Endothelial cell of umbilical vein (primary cell): ENCODE results near the gene GABBR2. TPM values are rescaled to one million over a fixed set of nuclear protein-coding genes. Genes with fewer than 3 reads are reported as not detected.

Source experiments
- BruUV-seq: library from RNA; stranded (reverse); fragments of 400-500 nt; replicated peaks from 2 replicates; lab custom pipeline; 2021; lab: Mats Ljungman, UMichigan
- CTCF ChIA-PET: fragments of 300-600, 350-600 bp; sonication (Branson Sonifier 250); formaldehyde crosslinking; loops from one replicate; lab custom pipeline; 2021; ENCODE audit warnings: antibody characterized with exemption, inconsistent platforms; lab: Charles Lee
- POLR2A ChIA-PET: fragments of 300-600, 350-600 bp; sonication (Branson Sonifier 250); formaldehyde crosslinking; loops from one replicate; lab custom pipeline; 2021; ENCODE audit warnings: antibody characterized with exemption, inconsistent platforms; lab: Charles Lee
- DNase-seq: peaks from one replicate; pipeline ENCODE4 v3.0.0-alpha.2; 2011; ENCODE audit warnings: low read depth, low spot score
- FAIRE-seq: peaks from 2 replicates; lab custom pipeline; 2011; peaks lifted over from hg19 to GRCh38; lab: Jason Lieb, UNC
- H2AFZ ChIP-seq: 2 replicates; pipeline ENCODE4 v1.6.0; 2012; ENCODE audit warnings: low read depth, low read length, control low read depth, inconsistent platforms
- H3K27ac ChIP-seq: 2 replicates; pipeline ENCODE4 v1.5.1; 2011; ENCODE audit warnings: low read depth, mild to moderate bottlenecking, control low read depth, low read length, moderate library complexity; ENCODE audit not compliant: insufficient read depth
- H3K27me3 ChIP-seq, 2 experiments: 2 replicates each; pipeline versions ENCODE4 v1.6.0 to v1.6.1; 2011; ENCODE audit warnings: low read length in 2 of 2, mixed read lengths in 1 of 2; ENCODE audit not compliant: control insufficient read depth in 2 of 2, insufficient read depth in 2 of 2
- H3K36me3 ChIP-seq, 2 experiments: 2 replicates in 1 of 2; 3 replicates in 1 of 2; pipeline ENCODE4 v1.5.1; 2011; ENCODE audit warnings: low read length in 2 of 2, mild to moderate bottlenecking in 1 of 2, moderate library complexity in 1 of 2; ENCODE audit not compliant: control insufficient read depth in 2 of 2, insufficient read depth in 2 of 2; ENCODE audit errors: extremely low read depth in 1 of 2
- H3K4me1 ChIP-seq: 3 replicates; pipeline ENCODE4 v1.5.1; 2011; ENCODE audit warnings: mild to moderate bottlenecking, low read length; ENCODE audit not compliant: control insufficient read depth, insufficient read depth; ENCODE audit errors: extremely low read depth
- H3K4me2 ChIP-seq: 2 replicates; pipeline ENCODE4 v1.6.1; 2011; ENCODE audit warnings: low read length, control low read depth, mixed read lengths; ENCODE audit not compliant: insufficient read depth
- H3K4me3 ChIP-seq, 3 experiments: fragments of 200-600 bp in 1 of 3; sonication (generic), shearing (Covaris generic) in 1 of 3; replicated peaks in 1 of 3; 2 replicates each; pipeline ENCODE4 v1.5.1; 2011 to 2016; ENCODE audit warnings: control low read depth in 3 of 3, low read length in 3 of 3, mild to moderate bottlenecking in 2 of 3, inconsistent platforms in 1 of 3, low read depth in 1 of 3, moderate library complexity in 1 of 3; ENCODE audit not compliant: insufficient read depth in 1 of 3
- H3K79me2 ChIP-seq: 2 replicates; pipeline ENCODE4 v1.6.0; 2012; ENCODE audit warnings: low read length, inconsistent platforms; ENCODE audit not compliant: control insufficient read depth, insufficient read depth
- H3K9ac ChIP-seq: replicated peaks from 2 replicates; pipeline ENCODE3; 2011; ENCODE audit warnings: low read length, control low read depth; ENCODE audit not compliant: insufficient read depth; ENCODE audit errors: extremely low read depth
- H3K9me1 ChIP-seq: replicated peaks from 3 replicates; pipeline ENCODE4 v1.6.0; 2011; ENCODE audit warnings: mild to moderate bottlenecking, low read length; ENCODE audit not compliant: control insufficient read depth, insufficient read depth; ENCODE audit errors: extremely low read depth
- H3K9me3 ChIP-seq: replicated peaks from 2 replicates; pipeline ENCODE4 v1.5.1; 2012; ENCODE audit warnings: low read length, inconsistent platforms; ENCODE audit not compliant: control insufficient read depth, insufficient read depth
- H4K20me1 ChIP-seq: replicated peaks from 2 replicates; pipeline ENCODE3; 2011; ENCODE audit warnings: mild to moderate bottlenecking, low read length; ENCODE audit not compliant: control insufficient read depth, insufficient read depth; ENCODE audit errors: extremely low read depth
- EZH2 ChIP-seq: IDR thresholded peaks from 2 replicates; pipeline ENCODE4 v1.6.1; 2012; ENCODE audit warnings: borderline replicate concordance, low read depth, mild to moderate bottlenecking, moderate library complexity, low read length, inconsistent platforms; ENCODE audit not compliant: severe bottlenecking
- FOS ChIP-seq: IDR thresholded peaks from 2 replicates; pipeline ENCODE4 v1.6.1; 2011; ENCODE audit warnings: mild to moderate bottlenecking, low read length, moderate library complexity, borderline replicate concordance; ENCODE audit not compliant: insufficient read depth
- GATA2 ChIP-seq: IDR thresholded peaks from 2 replicates; pipeline ENCODE4 v1.7.0; 2011; ENCODE audit warnings: low read depth, mild to moderate bottlenecking, moderate library complexity, mixed read lengths, low read length; ENCODE audit not compliant: insufficient read length, insufficient read depth
- JUN ChIP-seq: IDR thresholded peaks from 2 replicates; pipeline ENCODE4 v1.6.1; 2011; ENCODE audit warnings: borderline replicate concordance, low read depth; ENCODE audit not compliant: insufficient read length, insufficient read depth
- MYC ChIP-seq: IDR thresholded peaks from one replicate; pipeline ENCODE4 v1.6.1; 2011; ENCODE audit warnings: mild to moderate bottlenecking, low read depth, low read length
- POLR2A ChIP-seq: IDR thresholded peaks from 2 replicates; pipeline ENCODE4 v1.6.1; 2012; ENCODE audit warnings: low read depth, mild to moderate bottlenecking, control low read depth, low read length
- POLR2AphosphoS5 ChIP-seq: IDR thresholded peaks from 2 replicates; pipeline ENCODE4 v1.6.1; 2012; ENCODE audit warnings: low read depth, mild to moderate bottlenecking, control low read depth, low read length, moderate library complexity; ENCODE audit not compliant: insufficient read depth
- dilution Hi-C: fragments of 300-500 bp; cut with MboI; formaldehyde crosslinking; loops from one replicate; pipeline ENCODE4 v1.15.0; 2019; ENCODE audit warnings: low sequenced_read_pairs; ENCODE audit not compliant: extremely low pct_ligation_motif_present
- intact Hi-C: fragments of 100-400 bp; cut with micrococcal nuclease; formaldehyde crosslinking; loops from one replicate; pipeline ENCODE4 v1.10.0; 2022
- polyA plus RNA-seq, 4 experiments: library from polyadenylated mRNA; depleted of rRNA in 3 of 4; stranded (reverse) in 3 of 4; unstranded in 1 of 4; fragments of >200 nt; gene quantifications; 2 replicates each; pipeline versions ENCODE4 v1.2.1 to v1.2.3, GENCODE V29; 2011 to 2012; ENCODE audit warnings: missing spikeins in 1 of 4
- total RNA-seq: library from RNA; stranded (reverse); gene quantifications from 2 replicates; pipeline ENCODE4 v1.2.3, GENCODE V29; 2021
- TF ChIP-seq, protein P1 (sequence below), 2 donors: IDR thresholded peaks; 1 replicate in 1 of 2; 2 replicates in 1 of 2; pipeline ENCODE4 v1.5.1; 2011; ENCODE audit warnings: low read length in 2 of 2, mild to moderate bottlenecking in 2 of 2, moderate library complexity in 2 of 2, control low read depth in 1 of 2, inconsistent platforms in 1 of 2, low read depth in 1 of 2; ENCODE audit not compliant: insufficient read depth in 1 of 2; ENCODE audit errors: extremely low read depth in 1 of 2
- TF ChIP-seq, protein P2 (sequence below): IDR thresholded peaks from 2 replicates; pipeline ENCODE4 v1.6.1; 2011; ENCODE audit not compliant: insufficient read depth, insufficient read length

GABBR2 gene
- total and polyA plus RNA-seq, 2 donors (not counting 3 experiments of a cell fraction or from before 2014, with no cell fraction given) = 1.1 to 9.2 TPM

DNA sequence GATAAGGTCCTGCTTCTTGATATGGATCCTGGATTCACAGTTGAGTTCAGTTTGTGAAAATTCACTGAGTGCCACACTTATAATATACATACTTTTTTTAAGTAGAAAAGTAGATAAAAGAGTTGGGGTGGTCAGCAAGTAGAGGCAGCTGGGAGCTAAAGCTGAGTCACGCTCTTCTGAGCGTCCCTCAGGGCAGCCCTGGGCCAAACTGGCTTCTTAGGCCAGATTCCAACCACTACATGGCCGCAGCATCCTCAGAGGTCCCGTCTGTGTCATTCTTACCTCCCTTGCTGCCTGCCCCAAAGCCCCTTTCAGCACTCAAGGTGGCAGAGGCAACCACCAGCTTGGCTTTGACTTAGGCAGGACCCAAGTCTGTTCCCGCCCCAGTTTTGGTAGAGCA is 329.9 kb downstream of the GABBR2 start:
- Histone ChIP-seq H3K27me3 (no peaks in the 10 kb centered on the region), H3K4me1 (peaks cover 21% of the 10 kb centered on the region), H3K27ac (no peak overlapping the region), H2AFZ (no peak overlapping the region), H3K9ac (no peak overlapping the region), H4K20me1 (no peaks in the 10 kb centered on the region), H3K4me3 (no peak overlapping the region), H3K79me2 (no peaks in the 10 kb centered on the region), H3K9me1 (no peaks in the 10 kb centered on the region), H3K36me3 (no peaks in the 10 kb centered on the region), H3K9me3 (no peaks in the 10 kb centered on the region), H3K4me2 (no peak overlapping the region)
- TF ChIP-seq GATA2 = no peak
- TF ChIP-seq, protein P1, sequence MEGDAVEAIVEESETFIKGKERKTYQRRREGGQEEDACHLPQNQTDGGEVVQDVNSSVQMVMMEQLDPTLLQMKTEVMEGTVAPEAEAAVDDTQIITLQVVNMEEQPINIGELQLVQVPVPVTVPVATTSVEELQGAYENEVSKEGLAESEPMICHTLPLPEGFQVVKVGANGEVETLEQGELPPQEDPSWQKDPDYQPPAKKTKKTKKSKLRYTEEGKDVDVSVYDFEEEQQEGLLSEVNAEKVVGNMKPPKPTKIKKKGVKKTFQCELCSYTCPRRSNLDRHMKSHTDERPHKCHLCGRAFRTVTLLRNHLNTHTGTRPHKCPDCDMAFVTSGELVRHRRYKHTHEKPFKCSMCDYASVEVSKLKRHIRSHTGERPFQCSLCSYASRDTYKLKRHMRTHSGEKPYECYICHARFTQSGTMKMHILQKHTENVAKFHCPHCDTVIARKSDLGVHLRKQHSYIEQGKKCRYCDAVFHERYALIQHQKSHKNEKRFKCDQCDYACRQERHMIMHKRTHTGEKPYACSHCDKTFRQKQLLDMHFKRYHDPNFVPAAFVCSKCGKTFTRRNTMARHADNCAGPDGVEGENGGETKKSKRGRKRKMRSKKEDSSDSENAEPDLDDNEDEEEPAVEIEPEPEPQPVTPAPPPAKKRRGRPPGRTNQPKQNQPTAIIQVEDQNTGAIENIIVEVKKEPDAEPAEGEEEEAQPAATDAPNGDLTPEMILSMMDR (IDR thresholded peaks at IDR 0.05; ENCODE audit: extremely low read depth in 1 of 2, insufficient read depth in 1 of 2, low read depth in 1 of 2, low read length in 2 of 2) = no peak
- no peak for TF ChIP-seq POLR2AphosphoS5
- no peak for TF ChIP-seq JUN
- TF ChIP-seq, protein P2, sequence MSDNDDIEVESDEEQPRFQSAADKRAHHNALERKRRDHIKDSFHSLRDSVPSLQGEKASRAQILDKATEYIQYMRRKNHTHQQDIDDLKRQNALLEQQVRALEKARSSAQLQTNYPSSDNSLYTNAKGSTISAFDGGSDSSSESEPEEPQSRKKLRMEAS = no peak
- no peak for TF ChIP-seq POLR2A
- no peak for TF ChIP-seq FOS
- no peak for TF ChIP-seq MYC
- TF ChIP-seq EZH2 = no peak
- no TSS peak for BruUV-seq
- ChIA-PET POLR2A (no interaction called here), CTCF (interaction anchor here (1.8 kb wide), 1 partner anchor 63 kb away, joined by 10 read pairs; no protein-coding TSS in a partner anchor)
- intact Hi-C loops = no loop called here
- FAIRE-seq = no peak
- no peak for DNase-seq
- dilution Hi-C loops = no loop called here
